ENCODE measurements around the gene MED4. TPM values are rescaled to one million over a fixed set of nuclear protein-coding genes. Genes with fewer than 3 reads are reported as not detected.

Gene MED4
- total and polyA plus RNA-seq, 2 donors (not counting 1 experiment from before 2014, with no cell fraction given), result 15.4 to 50.1 TPM

- Histone ChIP-seq H3K27me3 (replicated peaks in 1 of 4; ENCODE audit: control extremely low read depth in 1 of 4, control insufficient read depth in 3 of 4, insufficient read depth in 4 of 4, low read length in 3 of 4) (no peaks in the 10 kb centered on the region), H3K4me3 (ENCODE audit: control extremely low read depth in 1 of 5, extremely low read depth in 1 of 5, insufficient read depth in 1 of 5, low read depth in 2 of 5, low read length in 4 of 5) (no peak overlapping the region), H3K79me2 (ENCODE audit: control insufficient read depth, insufficient read depth, low read length) (no peaks in the 10 kb centered on the region), H2AFZ (ENCODE audit: insufficient read depth, low read depth, low read length, poor library complexity, severe bottlenecking) (no peak overlapping the region), H3K9me3 (ENCODE audit: control extremely low read depth in 1 of 3, control insufficient read depth in 2 of 3, insufficient read depth in 1 of 3, low read length in 2 of 3) (no peaks in the 10 kb centered on the region), H3K36me3 (replicated peaks in 1 of 2; ENCODE audit: control extremely low read depth in 1 of 2, control insufficient read depth in 1 of 2, extremely low read depth in 1 of 2, insufficient read depth in 2 of 2, low read length in 1 of 2) (peaks cover 6 to 30% of the 10 kb centered on the region in 2 experiments), H4K20me1 (ENCODE audit: control insufficient read depth, insufficient read depth, low read length, poor library complexity, severe bottlenecking) (no peaks in the 10 kb centered on the region), H3K4me1 (ENCODE audit: control insufficient read depth in 2 of 2, insufficient read depth in 2 of 2, low read length in 2 of 2) (no peaks in the 10 kb centered on the region), H3K9ac (ENCODE audit: low read length) (no peak overlapping the region), H3K4me2 (replicated peaks; ENCODE audit: low read depth, low read length, poor library complexity, severe bottlenecking) (no peak overlapping the region), H3K27ac (ENCODE audit: low read length in 2 of 2) (no peak overlapping the region)
- Mint-ChIP-seq H3K4me1 (no peaks in the 10 kb centered on the region), H3K27me3 (no peaks in the 10 kb centered on the region), H3K9me3 (ENCODE audit: insufficient read depth) (no peaks in the 10 kb centered on the region), H3K4me3 (no peak overlapping the region), H3K27ac (no peak overlapping the region)
- intact Hi-C loops (cut with micrococcal nuclease), result no loop called here
- DNase-seq, result no peak
- TF ChIP-seq EZH2 (IDR thresholded peaks at IDR 0.05; ENCODE audit: borderline replicate concordance, insufficient read depth, low read depth, low read length, poor library complexity, severe bottlenecking), result no peak
- TF ChIP-seq, protein P1, sequence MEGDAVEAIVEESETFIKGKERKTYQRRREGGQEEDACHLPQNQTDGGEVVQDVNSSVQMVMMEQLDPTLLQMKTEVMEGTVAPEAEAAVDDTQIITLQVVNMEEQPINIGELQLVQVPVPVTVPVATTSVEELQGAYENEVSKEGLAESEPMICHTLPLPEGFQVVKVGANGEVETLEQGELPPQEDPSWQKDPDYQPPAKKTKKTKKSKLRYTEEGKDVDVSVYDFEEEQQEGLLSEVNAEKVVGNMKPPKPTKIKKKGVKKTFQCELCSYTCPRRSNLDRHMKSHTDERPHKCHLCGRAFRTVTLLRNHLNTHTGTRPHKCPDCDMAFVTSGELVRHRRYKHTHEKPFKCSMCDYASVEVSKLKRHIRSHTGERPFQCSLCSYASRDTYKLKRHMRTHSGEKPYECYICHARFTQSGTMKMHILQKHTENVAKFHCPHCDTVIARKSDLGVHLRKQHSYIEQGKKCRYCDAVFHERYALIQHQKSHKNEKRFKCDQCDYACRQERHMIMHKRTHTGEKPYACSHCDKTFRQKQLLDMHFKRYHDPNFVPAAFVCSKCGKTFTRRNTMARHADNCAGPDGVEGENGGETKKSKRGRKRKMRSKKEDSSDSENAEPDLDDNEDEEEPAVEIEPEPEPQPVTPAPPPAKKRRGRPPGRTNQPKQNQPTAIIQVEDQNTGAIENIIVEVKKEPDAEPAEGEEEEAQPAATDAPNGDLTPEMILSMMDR (IDR thresholded peaks at IDR 0.05), result no peak
- no peak for ATAC-seq (ENCODE audit: low read depth)
- POLR2A ChIA-PET, result no interaction called here
- CTCF ChIA-PET, result interaction anchor here (0.6 to 3.9 kb wide), 2 partner anchors 13 to 53 kb away, joined by 3 to 18 read pairs; partner anchors contain the start of gene NUDT15
- 96% methylated on average over 3 of the region's 3 CpGs for WGBS (ENCODE audit: insufficient coverage)
These were observed 44.4 kb downstream of the MED4 start for GRCh38 chr13:48050550-48050949.

DNA sequence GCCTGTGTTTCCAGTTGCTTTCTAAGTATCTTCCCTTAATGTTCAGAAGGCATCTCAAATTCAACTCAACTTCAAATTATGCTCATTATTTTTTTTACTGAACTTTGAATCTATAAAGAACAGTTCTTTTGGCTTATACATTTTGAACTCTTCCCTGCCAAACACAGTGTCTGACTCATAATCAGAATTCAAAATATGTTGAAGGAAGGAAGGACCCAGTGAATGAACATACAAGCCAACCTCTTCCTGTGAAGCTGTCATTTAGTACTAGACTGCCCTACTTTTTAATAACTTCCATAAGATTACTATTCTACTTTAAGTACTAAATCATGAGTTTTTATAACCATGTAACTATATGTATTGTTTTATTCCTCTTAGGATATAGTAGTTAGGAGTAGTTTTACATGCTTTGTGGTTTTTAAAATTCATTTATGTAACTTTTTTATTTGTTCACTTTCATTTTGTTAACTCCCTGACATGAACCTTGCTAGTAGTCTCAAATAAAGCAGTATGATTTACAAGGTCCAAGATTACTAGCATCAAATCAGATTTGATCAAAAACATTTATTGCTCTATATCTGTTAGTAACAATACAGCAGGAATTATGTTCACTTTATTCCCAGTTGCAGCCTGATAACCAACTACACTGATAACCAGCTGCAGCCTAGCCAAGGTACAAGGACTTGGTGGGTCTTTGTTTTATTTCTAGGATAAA lies 51.0 kb downstream of the MED4 start:
- ATAC-seq (ENCODE audit: low read depth) (no peak), DNase-seq (no peak)
- no peak for TF ChIP-seq EZH2 (IDR thresholded peaks at IDR 0.05; ENCODE audit: borderline replicate concordance, insufficient read depth, low read depth, low read length, poor library complexity, severe bottlenecking)
- TF ChIP-seq, protein P1 (IDR thresholded peaks at IDR 0.05), result no peak
- no peak overlapping the region for H3K9ac ChIP-seq (ENCODE audit: low read length)
- Mint-ChIP-seq H3K27ac (no peak overlapping the region), H3K27me3 (no peaks in the 10 kb centered on the region), H3K9me3 (ENCODE audit: insufficient read depth) (no peaks in the 10 kb centered on the region), H3K4me3 (no peak overlapping the region), H3K4me1 (peaks cover 3% of the 10 kb centered on the region)
- intact Hi-C loops (cut with micrococcal nuclease), result no loop called here
- H2AFZ ChIP-seq (ENCODE audit: insufficient read depth, low read depth, low read length, poor library complexity, severe bottlenecking), result no peak overlapping the region
- ChIA-PET CTCF (interaction anchor here (0.6 to 0.9 kb wide), 2 partner anchors 22 to 1754 kb away, joined by 3 read pairs; no protein-coding TSS in a partner anchor), POLR2A (no interaction called here)
- H3K79me2 ChIP-seq (ENCODE audit: control insufficient read depth, insufficient read depth, low read length), result no peaks in the 10 kb centered on the region
- no peaks in the 10 kb centered on the region for H4K20me1 ChIP-seq (ENCODE audit: control insufficient read depth, insufficient read depth, low read length, poor library complexity, severe bottlenecking)
- H3K4me2 ChIP-seq (replicated peaks; ENCODE audit: low read depth, low read length, poor library complexity, severe bottlenecking), result no peak overlapping the region
- H3K9me3 ChIP-seq (ENCODE audit: control extremely low read depth in 1 of 3, control insufficient read depth in 2 of 3, insufficient read depth in 1 of 3, low read length in 2 of 3), result no peaks in the 10 kb centered on the region
- peaks cover 0 to 14% of the 10 kb centered on the region in 2 experiments for H3K36me3 ChIP-seq (replicated peaks in 1 of 2; ENCODE audit: control extremely low read depth in 1 of 2, control insufficient read depth in 1 of 2, extremely low read depth in 1 of 2, insufficient read depth in 2 of 2, low read length in 1 of 2)
- no peaks in the 10 kb centered on the region for H3K27me3 ChIP-seq (replicated peaks in 1 of 4; ENCODE audit: control extremely low read depth in 1 of 4, control insufficient read depth in 3 of 4, insufficient read depth in 4 of 4, low read length in 3 of 4)
- no peak overlapping the region for H3K27ac ChIP-seq (ENCODE audit: low read length in 2 of 2)
- no peak overlapping the region for H3K4me3 ChIP-seq (ENCODE audit: control extremely low read depth in 1 of 5, extremely low read depth in 1 of 5, insufficient read depth in 1 of 5, low read depth in 2 of 5, low read length in 4 of 5)
- no peaks in the 10 kb centered on the region for H3K4me1 ChIP-seq (ENCODE audit: control insufficient read depth in 2 of 2, insufficient read depth in 2 of 2, low read length in 2 of 2)
